ENCODE measurements around the gene TRIM33.

DNA sequence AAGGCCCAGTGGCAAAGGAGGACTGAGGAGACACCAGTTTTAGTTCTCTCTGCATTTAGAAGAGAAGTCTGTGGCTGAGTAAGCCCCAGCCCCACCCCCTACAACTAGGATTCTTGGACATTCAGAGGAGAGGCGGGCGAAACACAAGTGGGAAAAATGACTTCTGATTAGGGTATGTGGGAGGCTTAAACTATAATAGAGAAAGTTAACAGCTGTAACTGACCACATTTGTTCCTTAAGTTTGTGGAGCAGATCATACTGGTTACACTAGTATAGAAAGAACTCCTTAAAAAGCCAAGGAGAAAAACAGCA lies 11.2 kb upstream of the TRIM33 start:
- TF ChIP-seq, protein P1, sequence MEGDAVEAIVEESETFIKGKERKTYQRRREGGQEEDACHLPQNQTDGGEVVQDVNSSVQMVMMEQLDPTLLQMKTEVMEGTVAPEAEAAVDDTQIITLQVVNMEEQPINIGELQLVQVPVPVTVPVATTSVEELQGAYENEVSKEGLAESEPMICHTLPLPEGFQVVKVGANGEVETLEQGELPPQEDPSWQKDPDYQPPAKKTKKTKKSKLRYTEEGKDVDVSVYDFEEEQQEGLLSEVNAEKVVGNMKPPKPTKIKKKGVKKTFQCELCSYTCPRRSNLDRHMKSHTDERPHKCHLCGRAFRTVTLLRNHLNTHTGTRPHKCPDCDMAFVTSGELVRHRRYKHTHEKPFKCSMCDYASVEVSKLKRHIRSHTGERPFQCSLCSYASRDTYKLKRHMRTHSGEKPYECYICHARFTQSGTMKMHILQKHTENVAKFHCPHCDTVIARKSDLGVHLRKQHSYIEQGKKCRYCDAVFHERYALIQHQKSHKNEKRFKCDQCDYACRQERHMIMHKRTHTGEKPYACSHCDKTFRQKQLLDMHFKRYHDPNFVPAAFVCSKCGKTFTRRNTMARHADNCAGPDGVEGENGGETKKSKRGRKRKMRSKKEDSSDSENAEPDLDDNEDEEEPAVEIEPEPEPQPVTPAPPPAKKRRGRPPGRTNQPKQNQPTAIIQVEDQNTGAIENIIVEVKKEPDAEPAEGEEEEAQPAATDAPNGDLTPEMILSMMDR (conservative IDR thresholded peaks at IDR 0.05), result no peak
- TF ChIP-seq ZFX (IDR thresholded peaks at IDR 0.05), result no peak
